ENCODE data around the gene CLEC10A. TPM values are rescaled to one million over a fixed set of nuclear protein-coding genes. Genes with fewer than 3 reads are reported as not detected.

CLEC10A gene
- total RNA-seq, 1 donor from 2014 or later, result 7.7 TPM

- Histone ChIP-seq H3K4me1 (peaks cover 3% of the 10 kb centered on the region), H3K27ac (no peak overlapping the region), H3K27me3 (ENCODE audit: low read depth) (peaks cover 4% of the 10 kb centered on the region), H3K9me3 (no peaks in the 10 kb centered on the region), H3K36me3 (no peaks in the 10 kb centered on the region), H3K4me3 (no peak overlapping the region)
- no peak for ATAC-seq
- DNase-seq, result no peak
- intact Hi-C loops (cut with DNase I), result no loop called here
- TF ChIP-seq CTCF (IDR thresholded peaks at IDR 0.05), result no peak
Observed at GRCh38 chr17:7109461-7110322, 29.6 kb upstream of the CLEC10A start.

- no peak overlapping the region for H3K4me3 ChIP-seq
- H3K27me3 ChIP-seq (ENCODE audit: low read depth), result peaks cover 4% of the 10 kb centered on the region
- DNase-seq, result no peak
- no peaks in the 10 kb centered on the region for H3K36me3 ChIP-seq
- H3K4me1 ChIP-seq, result no peaks in the 10 kb centered on the region
- no peak for ATAC-seq
- TF ChIP-seq CTCF (IDR thresholded peaks at IDR 0.05), result no peak
- intact Hi-C loops (cut with DNase I), result no loop called here
- H3K9me3 ChIP-seq, result no peaks in the 10 kb centered on the region
- no peak overlapping the region for H3K27ac ChIP-seq
Observed at GRCh38 chr17:7108981-7109380, 28.9 kb upstream of the CLEC10A start.

GRCh38 chr17:7108560-7108925, 28.5 kb upstream of the CLEC10A start:
- Histone ChIP-seq H3K4me3 (no peak overlapping the region), H3K36me3 (no peaks in the 10 kb centered on the region), H3K9me3 (no peaks in the 10 kb centered on the region), H3K4me1 (no peaks in the 10 kb centered on the region), H3K27me3 (ENCODE audit: low read depth) (peaks cover 4% of the 10 kb centered on the region), H3K27ac (no peak overlapping the region)
- DNase-seq (no peak), ATAC-seq (no peak)
- intact Hi-C loops (cut with DNase I), result no loop called here
- no peak for TF ChIP-seq CTCF (IDR thresholded peaks at IDR 0.05)

- H3K36me3 ChIP-seq, result no peaks in the 10 kb centered on the region
- peaks cover 9% of the 10 kb centered on the region for H3K27me3 ChIP-seq (ENCODE audit: low read depth)
- TF ChIP-seq CTCF (IDR thresholded peaks at IDR 0.05), result no peak
- H3K4me3 ChIP-seq, result no peak overlapping the region
- H3K9me3 ChIP-seq, result no peaks in the 10 kb centered on the region
- no peak for ATAC-seq
- no peak overlapping the region for H3K27ac ChIP-seq
- intact Hi-C loops (cut with DNase I), result no loop called here
- H3K4me1 ChIP-seq, result no peaks in the 10 kb centered on the region
- DNase-seq, result peak; percentile 40
Observed at GRCh38 chr17:7107795-7108559, 27.9 kb upstream of the CLEC10A start.

GRCh38 chr17:7107012-7107754, 27.1 kb upstream of the CLEC10A start:
- H3K9me3 ChIP-seq, result no peaks in the 10 kb centered on the region
- no peak for TF ChIP-seq CTCF (IDR thresholded peaks at IDR 0.05)
- intact Hi-C loops (cut with DNase I), result no loop called here
- DNase-seq (no peak), ATAC-seq (peak in 1 of 2 donors; percentile 24)
- no peak overlapping the region for H3K27ac ChIP-seq
- no peak overlapping the region for H3K4me3 ChIP-seq
- peaks cover 11% of the 10 kb centered on the region for H3K27me3 ChIP-seq (ENCODE audit: low read depth)
- no peaks in the 10 kb centered on the region for H3K36me3 ChIP-seq
- no peaks in the 10 kb centered on the region for H3K4me1 ChIP-seq
